Measurements from ENCODE around the gene TTC28. TPM values are rescaled to one million over a fixed set of nuclear protein-coding genes. Genes with fewer than 3 reads are reported as not detected.

The TTC28 gene
- total and polyA plus RNA-seq, 2 donors (not counting 3 experiments of a cell fraction or from before 2014, with no cell fraction given), result 16.5 to 51.1 TPM

DNA sequence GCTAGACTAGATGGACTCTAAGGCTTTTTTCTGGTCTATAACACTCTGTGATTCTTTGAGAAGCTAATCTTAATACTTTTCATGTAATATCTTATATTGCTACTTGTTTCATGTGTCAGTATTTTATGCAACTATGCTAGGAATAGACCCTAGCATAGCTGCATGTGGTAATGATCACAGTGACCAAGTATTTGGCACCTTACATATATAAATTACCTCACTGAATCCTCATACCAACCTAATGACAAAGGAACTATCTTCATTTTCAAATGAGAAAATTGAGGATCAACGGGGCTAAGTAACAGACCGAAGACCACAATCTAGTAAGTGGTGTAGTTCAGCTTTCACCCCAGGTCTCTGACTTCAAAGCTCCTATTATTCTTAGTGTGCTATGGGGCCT is 433.2 kb downstream of the TTC28 start:
- dilution Hi-C loops (cut with MboI; ENCODE audit: extremely low pct_ligation_motif_present, low sequenced_read_pairs), result no loop called here
- Histone ChIP-seq H3K27ac (ENCODE audit: insufficient read depth, low read depth, low read length) (no peak overlapping the region), H3K79me2 (ENCODE audit: control insufficient read depth, insufficient read depth, low read length) (no peaks in the 10 kb centered on the region), H2AFZ (ENCODE audit: low read depth, low read length) (no peak overlapping the region), H3K9ac (replicated peaks; ENCODE audit: extremely low read depth, insufficient read depth, low read length) (no peak overlapping the region), H3K4me3 (replicated peaks in 1 of 3; ENCODE audit: insufficient read depth in 1 of 3, low read depth in 1 of 3, low read length in 3 of 3) (no peak overlapping the region), H3K27me3 (ENCODE audit: control insufficient read depth in 2 of 2, insufficient read depth in 2 of 2, low read length in 2 of 2) (no peaks in the 10 kb centered on the region), H3K9me1 (replicated peaks; ENCODE audit: control insufficient read depth, extremely low read depth, insufficient read depth, low read length) (no peaks in the 10 kb centered on the region), H3K9me3 (replicated peaks; ENCODE audit: control insufficient read depth, insufficient read depth, low read length) (no peaks in the 10 kb centered on the region), H3K36me3 (ENCODE audit: control insufficient read depth in 2 of 2, extremely low read depth in 1 of 2, insufficient read depth in 2 of 2, low read length in 2 of 2) (no peaks in the 10 kb centered on the region), H4K20me1 (replicated peaks; ENCODE audit: control insufficient read depth, extremely low read depth, insufficient read depth, low read length) (peaks cover 5% of the 10 kb centered on the region), H3K4me2 (ENCODE audit: insufficient read depth, low read length) (no peak overlapping the region), H3K4me1 (ENCODE audit: control insufficient read depth, extremely low read depth, insufficient read depth, low read length) (no peaks in the 10 kb centered on the region)
- no TSS peak for BruUV-seq (replicated peaks)
- CTCF ChIA-PET, result interaction anchor here (0.9 to 3.0 kb wide), 2 partner anchors 13 to 16 kb away, joined by 3 to 9 read pairs; no protein-coding TSS in a partner anchor
- no peak for DNase-seq (ENCODE audit: low read depth, low spot score)
- POLR2A ChIA-PET, result no interaction called here
- FAIRE-seq, result no peak
- intact Hi-C loops (cut with micrococcal nuclease), result no loop called here
- TF ChIP-seq, protein P1, sequence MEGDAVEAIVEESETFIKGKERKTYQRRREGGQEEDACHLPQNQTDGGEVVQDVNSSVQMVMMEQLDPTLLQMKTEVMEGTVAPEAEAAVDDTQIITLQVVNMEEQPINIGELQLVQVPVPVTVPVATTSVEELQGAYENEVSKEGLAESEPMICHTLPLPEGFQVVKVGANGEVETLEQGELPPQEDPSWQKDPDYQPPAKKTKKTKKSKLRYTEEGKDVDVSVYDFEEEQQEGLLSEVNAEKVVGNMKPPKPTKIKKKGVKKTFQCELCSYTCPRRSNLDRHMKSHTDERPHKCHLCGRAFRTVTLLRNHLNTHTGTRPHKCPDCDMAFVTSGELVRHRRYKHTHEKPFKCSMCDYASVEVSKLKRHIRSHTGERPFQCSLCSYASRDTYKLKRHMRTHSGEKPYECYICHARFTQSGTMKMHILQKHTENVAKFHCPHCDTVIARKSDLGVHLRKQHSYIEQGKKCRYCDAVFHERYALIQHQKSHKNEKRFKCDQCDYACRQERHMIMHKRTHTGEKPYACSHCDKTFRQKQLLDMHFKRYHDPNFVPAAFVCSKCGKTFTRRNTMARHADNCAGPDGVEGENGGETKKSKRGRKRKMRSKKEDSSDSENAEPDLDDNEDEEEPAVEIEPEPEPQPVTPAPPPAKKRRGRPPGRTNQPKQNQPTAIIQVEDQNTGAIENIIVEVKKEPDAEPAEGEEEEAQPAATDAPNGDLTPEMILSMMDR (IDR thresholded peaks at IDR 0.05; ENCODE audit: extremely low read depth in 1 of 2, insufficient read depth in 1 of 2, low read depth in 1 of 2, low read length in 2 of 2), result no peak
- TF ChIP-seq MYC (IDR thresholded peaks at IDR 0.05; ENCODE audit: low read depth, low read length) (no peak), POLR2AphosphoS5 (IDR thresholded peaks at IDR 0.05; ENCODE audit: insufficient read depth, low read depth, low read length) (no peak), GATA2 (IDR thresholded peaks at IDR 0.05; ENCODE audit: insufficient read depth, insufficient read length, low read depth, low read length) (no peak), EZH2 (IDR thresholded peaks at IDR 0.05; ENCODE audit: borderline replicate concordance, low read depth, low read length, severe bottlenecking) (no peak), POLR2A (IDR thresholded peaks at IDR 0.05; ENCODE audit: low read depth, low read length) (no peak), JUN (IDR thresholded peaks at IDR 0.05; ENCODE audit: borderline replicate concordance, insufficient read depth, insufficient read length, low read depth) (no peak)
- TF ChIP-seq, protein P2, sequence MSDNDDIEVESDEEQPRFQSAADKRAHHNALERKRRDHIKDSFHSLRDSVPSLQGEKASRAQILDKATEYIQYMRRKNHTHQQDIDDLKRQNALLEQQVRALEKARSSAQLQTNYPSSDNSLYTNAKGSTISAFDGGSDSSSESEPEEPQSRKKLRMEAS (IDR thresholded peaks at IDR 0.05; ENCODE audit: insufficient read depth, insufficient read length), result no peak

Measured in endothelial cell of umbilical vein (primary cell).